ENCODE results near the gene AMDHD2. TPM values are rescaled to one million over a fixed set of nuclear protein-coding genes. Genes with fewer than 3 reads are reported as not detected.
"Not testable (repeated sequence)": the region's sequence is repeated elsewhere in the genome, so short reads cannot be mapped to it uniquely, and the experiment has no call there.

The AMDHD2 gene
- total RNA-seq, 1 donor from 2014 or later = 45.3 TPM

DNA sequence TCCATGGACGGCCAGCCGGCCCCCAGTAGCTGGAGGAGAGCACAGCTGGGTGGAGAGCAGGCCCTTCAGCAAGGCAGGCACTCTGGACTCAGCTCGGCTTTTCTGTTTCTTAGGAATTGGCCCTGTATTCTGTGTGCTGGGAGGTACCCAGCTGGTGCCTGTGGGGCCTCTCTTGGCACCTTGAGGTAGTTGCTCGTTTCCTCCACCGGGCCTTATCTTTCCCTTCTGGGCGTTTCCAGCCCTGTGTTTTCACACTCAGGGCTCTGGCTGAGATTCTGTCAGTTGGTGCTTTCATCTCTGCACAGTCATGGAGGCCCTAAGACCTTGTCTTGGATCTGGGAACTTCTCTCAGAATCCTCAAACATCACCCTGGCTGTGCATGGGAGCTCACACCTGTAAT, 47.3 kb downstream of the AMDHD2 start:
- not testable (repeated sequence) for DNase-seq (ENCODE audit: low spot score)

DNA sequence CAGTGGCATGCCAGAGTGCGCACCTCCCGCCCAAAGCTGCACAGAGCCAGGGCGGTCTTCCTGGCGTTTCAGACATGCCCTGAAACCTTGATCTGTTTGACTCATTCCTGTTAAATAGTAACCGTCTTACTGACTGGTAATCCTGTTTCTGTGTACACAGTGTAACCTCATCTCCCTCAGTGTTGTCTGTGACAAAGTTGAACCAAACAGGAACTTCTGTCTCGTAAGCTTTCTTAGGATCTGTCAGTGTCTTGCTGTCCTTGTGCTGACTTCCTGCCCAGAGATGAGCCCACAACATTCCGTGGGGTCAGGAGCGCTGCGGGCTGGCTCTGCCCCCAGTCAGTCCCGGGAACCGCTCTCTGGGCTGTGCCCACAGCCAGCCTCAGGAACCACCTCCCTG, 48.4 kb downstream of the AMDHD2 start:
- not testable (repeated sequence) for DNase-seq (ENCODE audit: low spot score)

DNA sequence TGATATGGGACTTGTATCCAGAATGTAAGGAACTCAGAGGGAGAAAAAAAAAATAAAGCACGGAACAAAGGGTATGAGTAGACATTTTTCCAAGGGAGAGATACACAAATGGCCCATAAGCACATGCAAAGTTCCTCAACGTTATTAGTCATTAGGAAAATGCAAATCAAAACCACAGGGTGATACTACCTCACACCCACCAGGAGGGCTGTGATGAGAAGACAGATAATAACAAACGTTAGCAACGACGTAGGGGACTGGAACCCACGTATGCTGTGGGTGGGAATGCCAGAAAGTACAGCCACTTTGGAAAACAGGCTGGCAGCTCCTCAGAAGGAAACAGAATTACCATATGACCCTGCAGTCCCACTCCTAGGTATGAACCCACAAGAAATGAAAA, 52.5 kb downstream of the AMDHD2 start:
- not testable (repeated sequence) for DNase-seq (ENCODE audit: low spot score)

DNA sequence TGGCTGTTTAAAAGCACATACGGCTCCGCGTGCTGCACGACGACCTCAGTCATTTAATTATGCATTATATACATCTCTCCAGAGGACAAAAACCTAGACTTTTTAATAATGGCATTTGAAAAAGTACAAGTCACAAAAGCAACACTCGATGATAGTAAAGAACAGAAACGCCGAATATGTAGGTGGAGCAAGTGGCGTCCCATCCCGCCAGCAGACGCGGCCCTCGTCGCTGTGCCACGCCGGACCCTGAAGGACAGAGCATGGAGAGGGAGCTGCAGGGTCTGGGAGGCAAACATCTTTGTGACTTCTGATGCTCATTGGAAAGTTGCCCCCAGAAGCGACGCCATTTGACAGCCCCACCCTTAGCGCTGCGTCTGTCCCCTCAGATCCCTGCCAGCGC, 55.7 kb downstream of the AMDHD2 start:
- DNase-seq (ENCODE audit: low spot score) = not testable (repeated sequence)

DNA sequence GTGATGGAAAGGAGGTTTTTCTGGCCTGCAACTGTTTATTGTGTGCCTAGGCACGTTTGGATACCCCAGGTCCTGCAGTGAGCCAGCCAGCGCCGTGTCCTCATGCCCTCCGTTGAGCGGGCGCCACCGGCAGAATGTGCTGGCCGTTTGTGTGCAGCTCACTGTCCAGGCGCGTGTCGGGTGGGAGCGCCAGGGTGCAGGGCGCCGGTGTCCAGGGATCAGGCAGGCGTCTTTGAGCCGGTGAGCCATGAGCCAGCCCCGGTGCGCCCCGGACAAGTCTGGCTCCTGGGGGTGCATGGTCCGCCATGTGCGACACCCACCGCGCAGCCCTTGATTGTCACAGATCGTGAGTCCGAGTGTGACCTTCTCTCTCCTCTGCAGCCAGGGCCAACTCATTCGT, 56.9 kb downstream of the AMDHD2 start:
- not testable (repeated sequence) for DNase-seq (ENCODE audit: low spot score)

DNA sequence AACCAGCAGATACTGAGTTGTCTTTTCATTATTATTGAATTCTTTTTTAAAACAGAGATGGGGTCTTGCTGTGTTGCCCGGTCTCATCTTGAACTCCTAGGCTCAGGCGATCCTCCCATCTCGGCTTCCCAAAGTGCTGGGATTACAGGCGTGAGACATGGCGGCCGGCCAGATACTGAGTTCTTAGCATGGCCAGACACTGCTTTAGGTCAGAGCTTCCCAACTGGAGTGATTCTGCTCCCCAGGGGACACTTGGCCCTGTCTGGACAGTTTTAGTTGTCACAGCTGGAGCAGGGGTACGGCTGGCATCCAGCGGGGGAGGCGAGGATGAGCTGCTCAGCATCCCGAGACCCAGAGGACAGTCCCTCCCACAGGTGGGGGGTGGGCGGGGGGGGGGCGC, 58.7 kb downstream of the AMDHD2 start:
- DNase-seq (ENCODE audit: low spot score) = not testable (repeated sequence)

DNA sequence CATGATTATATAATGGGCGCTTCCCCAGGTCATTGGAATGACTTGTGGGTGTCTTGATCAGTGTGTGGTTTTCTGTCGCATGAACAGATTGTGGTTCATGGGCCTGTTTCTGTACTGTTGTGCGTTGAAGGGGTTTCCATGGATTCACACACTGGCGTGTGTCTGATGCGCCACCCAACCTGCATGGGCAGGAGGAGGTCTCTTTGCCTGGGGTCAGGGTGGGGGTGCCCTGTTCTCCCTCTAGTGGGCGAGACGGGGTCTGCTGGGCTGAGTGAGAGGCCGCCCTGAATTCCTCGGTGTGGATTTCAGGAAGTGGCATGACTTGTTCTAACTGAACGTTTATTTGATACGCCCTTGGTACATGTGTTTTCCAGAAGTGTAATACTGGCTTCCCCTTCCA, 60.0 kb downstream of the AMDHD2 start:
- not testable (repeated sequence) for DNase-seq (ENCODE audit: low spot score)

DNA sequence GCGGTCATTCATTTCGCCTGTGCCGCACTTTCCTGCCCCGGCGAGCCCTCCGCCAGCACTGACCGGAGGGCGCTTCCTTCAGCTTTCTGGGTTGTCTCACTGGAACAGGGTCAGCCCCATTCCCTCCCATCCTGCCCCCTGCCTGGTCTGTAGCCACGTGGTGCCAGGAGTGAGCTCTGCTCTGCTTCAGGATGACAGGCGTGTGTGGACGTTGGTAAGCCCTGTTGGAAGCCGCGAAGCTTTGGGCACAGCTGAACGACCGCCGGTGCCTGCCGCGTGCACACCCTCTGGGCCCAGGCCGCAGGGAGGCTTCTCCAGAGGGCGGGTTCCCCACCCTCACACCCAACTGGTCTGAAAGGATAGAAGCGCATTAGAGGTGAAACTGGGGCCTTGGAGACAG, 60.6 kb downstream of the AMDHD2 start:
- DNase-seq (ENCODE audit: low spot score) = not testable (repeated sequence)

Small RNA genes within 50 kb of the gene (microRNA-seq; reads per million reads assigned to microRNA genes)
- gene MIR3178 (ENCODE audit: borderline number of aligned reads) = not detected

Other genes with a start within 250 kb of the AMDHD2 start
- 19.5 TPM for gene ABCA3, start 179.6 kb upstream of the AMDHD2 start, total RNA-seq
- 3.9 TPM for gene CCNF, start 90.9 kb upstream of the AMDHD2 start, total RNA-seq
- not detected for gene TEDC2, start 60.3 kb upstream of the AMDHD2 start, total RNA-seq
- not detected for gene NTN3, start 49.1 kb upstream of the AMDHD2 start, total RNA-seq
- gene TBC1D24, start 45.2 kb upstream of the AMDHD2 start, total RNA-seq = 24.9 TPM
- 203 TPM for gene ATP6V0C, start 6.4 kb upstream of the AMDHD2 start, total RNA-seq
- not detected for gene CEMP1, start 11.0 kb downstream of the AMDHD2 start, total RNA-seq
- gene PDPK1, start 17.6 kb downstream of the AMDHD2 start, total RNA-seq = 43.0 TPM
- gene KCTD5, start 162.2 kb downstream of the AMDHD2 start, total RNA-seq = 18.5 TPM
- gene PRSS27, start 199.9 kb downstream of the AMDHD2 start, total RNA-seq = 0.48 TPM
- 505 TPM for gene SRRM2, start 232.3 kb downstream of the AMDHD2 start, total RNA-seq